Spleen (tissue), 11 donors: ENCODE measurements around the gene GRIN3B. TPM values are rescaled to one million over a fixed set of nuclear protein-coding genes. Genes with fewer than 3 reads are reported as not detected.

Experiments used
- DNase-seq: peaks from one replicate; pipeline ENCODE4 v3.0.0-alpha.2; 2020
- H3K27ac ChIP-seq, 8 donors: fragments of 200-600 bp; sonication (generic) in 7 of 8; 1 replicate in 4 of 8; 2 replicates in 4 of 8; pipeline versions ENCODE4 v1.5.0 to v1.8.0; 2016 to 2021; ENCODE audit warnings: inconsistent platforms in 4 of 8, mild to moderate bottlenecking in 4 of 8, moderate library complexity in 1 of 8
- H3K27me3 ChIP-seq, 7 donors: fragments of 200-600 bp; sonication (generic) in 6 of 7; replicated peaks in 1 of 7; 1 replicate in 4 of 7; 2 replicates in 3 of 7; pipeline versions ENCODE4 v1.5.0 to v1.8.0; 2016 to 2021; ENCODE audit warnings: inconsistent platforms in 3 of 7, mild to moderate bottlenecking in 1 of 7
- H3K36me3 ChIP-seq, 6 donors: fragments of 200-600 bp; sonication (generic) in 5 of 6; 1 replicate in 4 of 6; 2 replicates in 2 of 6; pipeline versions ENCODE4 v1.5.0 to v1.8.0; 2016 to 2021; ENCODE audit warnings: inconsistent platforms in 2 of 6
- H3K4me1 ChIP-seq, 6 donors: fragments of 200-600 bp; sonication (generic) in 5 of 6; 1 replicate in 3 of 6; 2 replicates in 3 of 6; pipeline versions ENCODE4 v1.5.0 to v1.8.0; 2016 to 2021; ENCODE audit warnings: inconsistent platforms in 3 of 6
- H3K4me3 ChIP-seq, 8 donors: fragments of 200-600 bp; sonication (generic) in 7 of 8; 1 replicate in 4 of 8; 2 replicates in 4 of 8; pipeline versions ENCODE4 v1.5.0 to v1.8.0; 2016 to 2021; ENCODE audit warnings: inconsistent platforms in 4 of 8, mild to moderate bottlenecking in 4 of 8, moderate library complexity in 2 of 8
- H3K9me3 ChIP-seq, 8 donors: fragments of 200-600 bp; sonication (generic) in 7 of 8; 1 replicate in 4 of 8; 2 replicates in 4 of 8; pipeline versions ENCODE4 v1.5.0 to v1.8.0; 2016 to 2021; ENCODE audit warnings: inconsistent platforms in 4 of 8
- POLR2A ChIP-seq, 3 donors: fragments of 450-650 bp; IDR thresholded peaks; one replicate each; pipeline ENCODE4 v1.5.1; 2017; ENCODE audit warnings: antibody characterized with exemption in 3 of 3, mild to moderate bottlenecking in 1 of 3
- POLR2AphosphoS5 ChIP-seq, 3 donors: sonication (generic); formaldehyde crosslinking; IDR thresholded peaks; one replicate each; pipeline ENCODE4 v1.5.1; 2017; ENCODE audit warnings: antibody characterized with exemption in 3 of 3
- WGBS, 5 donors: extraction: QIAGEN DNeasy Blood & Tissue Kit in 3 of 5; methylation state at CpG; one replicate each; pipeline versions ENCODE4 v1.1.5 to v1.1.7; 2013 to 2018; 5-methylcytosine and 5-hydroxymethylcytosine counted together
- intact Hi-C: fragments of 100-400 bp; cut with DNase I; formaldehyde crosslinking; loops from one replicate; pipeline ENCODE4 v1.15.0; 2023; ENCODE audit warnings: low total_unique reads
- polyA plus RNA-seq, 3 donors: library from polyadenylated mRNA; stranded (reverse); fragments of 200-250 nt; gene quantifications; one replicate each; pipeline ENCODE4 v1.2.1, GENCODE V29; 2013
- total RNA-seq, 7 donors: library from RNA; depleted of rRNA in 3 of 7; stranded (reverse); fragments of >200 nt in 3 of 7; fragmentation: NEBNext Ultra II Directional in 4 of 7; extraction: Animal tissue kit (Norgen Biotek cat#: 25700) in 4 of 7; gene quantifications; one replicate each; pipeline versions ENCODE4 v1.1.0 to v1.2.1, GENCODE V29; 2016 to 2021
- TF ChIP-seq, protein P1 (sequence below), 11 experiments: fragments of 200-600 bp in 7 of 11; fragments of 450-650 bp in 4 of 11; sonication (generic) in 4 of 11; IDR thresholded peaks in 8 of 11; conservative IDR thresholded peaks in 3 of 11; 1 replicate in 7 of 11; 2 replicates in 4 of 11; pipeline versions ENCODE4 v1.4.0 to v1.8.0; 2016 to 2021; ENCODE audit warnings: antibody characterized with exemption in 11 of 11, inconsistent platforms in 4 of 11, mild to moderate bottlenecking in 1 of 11
- donor health status: healthy with polysubstance abuse.
- donor health status: DM: no; HTN: no; CAD: no; lungs with moderate emphysema.
- donor health status: DM: no; HTN: no; CAD: no.
- donor health status: Bipolar disorder and iron deficiency.
- donor health status: healthy.
- donor health status: DM: no; HTN: no; CAD: no.
- donor health status: DM: yes; HTN: yes; CAD: no.

GRIN3B gene
- total and polyA plus RNA-seq, 10 donors, result 0.07 to 0.11 TPM; not detected in 8

DNA sequence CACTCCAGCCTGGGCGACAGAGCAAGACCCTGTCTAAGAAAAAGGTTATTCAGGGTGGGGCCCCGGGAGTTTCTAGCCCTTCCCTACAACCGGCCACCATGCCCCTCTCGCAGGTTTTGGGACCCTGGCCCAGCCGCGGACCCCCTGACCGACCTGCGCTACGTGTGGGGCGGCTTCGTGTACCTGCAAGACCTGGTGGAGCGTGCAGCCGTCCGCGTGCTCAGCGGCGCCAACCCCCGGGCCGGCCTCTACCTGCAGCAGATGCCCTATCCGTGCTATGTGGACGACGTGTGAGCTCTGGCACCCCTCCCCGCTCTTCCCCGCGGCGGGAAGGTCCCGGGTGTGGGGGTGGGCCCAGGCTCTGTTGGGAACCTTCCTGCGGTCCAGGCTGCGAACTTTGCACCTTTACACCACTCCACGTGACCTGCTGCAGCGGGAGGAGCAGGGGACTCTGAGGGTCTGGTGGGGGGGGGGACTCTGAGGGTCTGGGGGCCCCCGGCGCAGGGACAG, 46.0 kb downstream of the GRIN3B start:
- intact Hi-C loops, result no loop called here
- H3K36me3 ChIP-seq, result peaks cover 0 to 68% (median 30%) of the 10 kb centered on the region in 6 donors
- no peaks in the 10 kb centered on the region for H3K9me3 ChIP-seq
- no peak overlapping the region for H3K4me3 ChIP-seq
- 94 to 96% (median 95%) methylated on average over 30 to 33 of the region's 33 CpGs for WGBS, 5 donors
- peaks cover 9 to 39% (median 22%) of the 10 kb centered on the region in 6 donors for H3K4me1 ChIP-seq
- H3K27me3 ChIP-seq, result no peaks in the 10 kb centered on the region
- no peak for DNase-seq
- TF ChIP-seq POLR2AphosphoS5 (IDR thresholded peaks at IDR 0.05) (no peak), POLR2A (IDR thresholded peaks at IDR 0.05) (no peak)
- TF ChIP-seq, protein P1, sequence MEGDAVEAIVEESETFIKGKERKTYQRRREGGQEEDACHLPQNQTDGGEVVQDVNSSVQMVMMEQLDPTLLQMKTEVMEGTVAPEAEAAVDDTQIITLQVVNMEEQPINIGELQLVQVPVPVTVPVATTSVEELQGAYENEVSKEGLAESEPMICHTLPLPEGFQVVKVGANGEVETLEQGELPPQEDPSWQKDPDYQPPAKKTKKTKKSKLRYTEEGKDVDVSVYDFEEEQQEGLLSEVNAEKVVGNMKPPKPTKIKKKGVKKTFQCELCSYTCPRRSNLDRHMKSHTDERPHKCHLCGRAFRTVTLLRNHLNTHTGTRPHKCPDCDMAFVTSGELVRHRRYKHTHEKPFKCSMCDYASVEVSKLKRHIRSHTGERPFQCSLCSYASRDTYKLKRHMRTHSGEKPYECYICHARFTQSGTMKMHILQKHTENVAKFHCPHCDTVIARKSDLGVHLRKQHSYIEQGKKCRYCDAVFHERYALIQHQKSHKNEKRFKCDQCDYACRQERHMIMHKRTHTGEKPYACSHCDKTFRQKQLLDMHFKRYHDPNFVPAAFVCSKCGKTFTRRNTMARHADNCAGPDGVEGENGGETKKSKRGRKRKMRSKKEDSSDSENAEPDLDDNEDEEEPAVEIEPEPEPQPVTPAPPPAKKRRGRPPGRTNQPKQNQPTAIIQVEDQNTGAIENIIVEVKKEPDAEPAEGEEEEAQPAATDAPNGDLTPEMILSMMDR (IDR thresholded peaks at IDR 0.05 in 8 of 11, conservative IDR thresholded peaks at IDR 0.05 in 3 of 11), result no peak
- H3K27ac ChIP-seq, result no peak overlapping the region

DNA sequence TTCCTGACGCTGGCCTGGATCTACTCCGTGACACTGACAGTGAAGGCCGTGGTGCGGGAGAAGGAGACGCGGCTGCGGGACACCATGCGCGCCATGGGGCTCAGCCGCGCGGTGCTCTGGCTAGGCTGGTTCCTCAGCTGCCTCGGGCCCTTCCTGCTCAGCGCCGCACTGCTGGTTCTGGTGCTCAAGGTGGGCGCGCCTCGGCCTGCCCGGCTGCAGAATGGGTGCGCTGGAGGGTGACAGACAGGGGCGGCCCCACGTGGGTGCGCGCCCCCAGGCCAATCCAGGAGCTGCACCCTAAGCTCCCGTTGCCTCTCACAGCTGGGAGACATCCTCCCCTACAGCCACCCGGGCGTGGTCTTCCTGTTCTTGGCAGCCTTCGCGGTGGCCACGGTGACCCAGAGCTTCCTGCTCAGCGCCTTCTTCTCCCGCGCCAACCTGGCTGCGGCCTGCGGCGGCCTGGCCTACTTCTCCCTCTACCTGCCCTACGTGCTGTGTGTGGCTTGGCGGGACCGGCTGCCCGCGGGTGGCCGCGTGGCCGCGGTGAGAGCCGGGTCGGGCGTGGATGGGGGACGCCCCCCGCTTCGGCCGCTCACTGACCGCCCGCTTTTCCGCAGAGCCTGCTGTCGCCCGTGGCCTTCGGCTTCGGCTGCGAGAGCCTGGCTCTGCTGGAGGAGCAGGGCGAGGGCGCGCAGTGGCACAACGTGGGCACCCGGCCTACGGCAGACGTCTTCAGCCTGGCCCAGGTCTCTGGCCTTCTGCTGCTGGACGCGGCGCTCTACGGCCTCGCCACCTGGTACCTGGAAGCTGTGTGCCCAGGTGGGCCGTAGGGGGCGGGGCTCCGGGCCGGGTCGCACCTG, 46.8 kb downstream of the GRIN3B start:
- DNase-seq, result no peak
- intact Hi-C loops, result no loop called here

DNA sequence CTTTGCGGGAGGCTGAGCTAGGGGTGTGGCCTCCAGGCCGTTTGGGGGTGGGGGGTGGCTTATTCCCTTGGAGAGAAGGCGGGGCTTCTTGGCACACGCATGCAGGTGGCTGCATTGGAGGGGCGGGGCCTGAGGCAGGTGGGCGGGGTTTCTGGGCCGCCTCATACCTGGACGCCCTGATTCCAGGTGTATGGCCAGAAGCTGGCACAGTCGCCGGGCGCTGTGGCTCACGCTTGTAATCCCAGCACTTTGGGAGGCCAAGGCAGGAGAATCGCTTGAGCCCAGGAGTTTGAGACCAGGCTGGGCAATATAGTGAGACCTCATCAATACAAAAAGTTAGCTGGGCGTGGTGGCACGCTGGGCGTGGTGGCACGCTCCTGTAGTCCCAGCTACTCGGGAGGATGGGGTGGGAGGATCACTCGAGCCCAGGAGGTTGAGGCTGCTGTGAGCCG, 47.5 kb downstream of the GRIN3B start:
- DNase-seq, result no peak
- intact Hi-C loops, result no loop called here
- 81 to 94% (median 86%) methylated on average over 11 to 20 of the region's 20 CpGs for WGBS, 5 donors

More for the DNA sequence above, 46.8 kb downstream of the GRIN3B start:
- Histone ChIP-seq H3K4me1 (peaks cover 0 to 35% (median 14%) of the 10 kb centered on the region in 6 donors), H3K27ac (peak overlapping the region in 2 of 8 donors; percentile 30 to 42), H3K27me3 (no peaks in the 10 kb centered on the region), H3K9me3 (no peaks in the 10 kb centered on the region), H3K36me3 (peaks cover 0 to 71% (median 30%) of the 10 kb centered on the region in 6 donors), H3K4me3 (no peak overlapping the region)
- TF ChIP-seq POLR2AphosphoS5 (IDR thresholded peaks at IDR 0.05), result peak in 1 of 3 donors; percentile 36
- no peak for TF ChIP-seq POLR2A (IDR thresholded peaks at IDR 0.05)
- WGBS, 5 donors, result 83 to 91% (median 85%) methylated on average over 65 to 77 of the region's 77 CpGs

DNA sequence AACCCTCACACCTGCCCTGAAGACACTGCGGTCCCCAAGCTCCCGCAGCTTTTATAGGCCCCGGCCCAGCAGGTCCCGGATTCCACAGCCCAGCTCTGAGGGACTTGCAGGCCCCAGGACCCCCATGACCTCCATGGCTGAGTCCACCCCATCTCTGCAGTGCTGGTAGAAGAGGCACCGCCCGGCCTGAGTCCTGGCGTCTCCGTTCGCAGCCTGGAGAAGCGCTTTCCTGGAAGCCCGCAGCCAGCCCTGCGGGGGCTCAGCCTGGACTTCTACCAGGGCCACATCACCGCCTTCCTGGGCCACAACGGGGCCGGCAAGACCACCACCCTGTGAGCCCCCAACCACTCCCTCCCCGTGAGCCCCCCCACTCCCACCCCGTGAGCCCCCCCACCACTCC, 48.9 kb downstream of the GRIN3B start:
- peaks cover 0 to 21% (median 9%) of the 10 kb centered on the region in 6 donors for H3K4me1 ChIP-seq
- no peak overlapping the region for H3K27ac ChIP-seq
- no peaks in the 10 kb centered on the region for H3K9me3 ChIP-seq
- intact Hi-C loops, result no loop called here
- H3K36me3 ChIP-seq, result peaks cover 0 to 66% (median 24%) of the 10 kb centered on the region in 6 donors
- DNase-seq, result no peak
- 92 to 97% (median 94%) methylated on average over 14 to 17 of the region's 17 CpGs for WGBS, 5 donors
- H3K27me3 ChIP-seq, result no peaks in the 10 kb centered on the region
- TF ChIP-seq, protein P1 (IDR thresholded peaks at IDR 0.05 in 8 of 11, conservative IDR thresholded peaks at IDR 0.05 in 3 of 11), result no peak
- TF ChIP-seq POLR2A (IDR thresholded peaks at IDR 0.05), result no peak
- no peak for TF ChIP-seq POLR2AphosphoS5 (IDR thresholded peaks at IDR 0.05)
- no peak overlapping the region for H3K4me3 ChIP-seq

More for the DNA sequence above, 47.5 kb downstream of the GRIN3B start:
- Histone ChIP-seq H3K4me1 (peaks cover 0 to 29% (median 11%) of the 10 kb centered on the region in 6 donors), H3K27ac (no peak overlapping the region), H3K27me3 (no peaks in the 10 kb centered on the region), H3K4me3 (no peak overlapping the region), H3K9me3 (no peaks in the 10 kb centered on the region), H3K36me3 (peaks cover 0 to 65% (median 26%) of the 10 kb centered on the region in 6 donors)
- TF ChIP-seq POLR2A (IDR thresholded peaks at IDR 0.05), result no peak
- no peak for TF ChIP-seq POLR2AphosphoS5 (IDR thresholded peaks at IDR 0.05)
- TF ChIP-seq, protein P1 (IDR thresholded peaks at IDR 0.05 in 8 of 11, conservative IDR thresholded peaks at IDR 0.05 in 3 of 11), result no peak
